HUDEP-2 (cell line): ENCODE data around the gene CHD2.

Experiments
- DNase-seq, 76 experiments: peaks; one replicate each; lab custom pipeline; 2025; ENCODE audit not compliant: unreplicated experiment in 76 of 76; lab: John Stamatoyannopoulos, UW

Gene CHD2

DNA sequence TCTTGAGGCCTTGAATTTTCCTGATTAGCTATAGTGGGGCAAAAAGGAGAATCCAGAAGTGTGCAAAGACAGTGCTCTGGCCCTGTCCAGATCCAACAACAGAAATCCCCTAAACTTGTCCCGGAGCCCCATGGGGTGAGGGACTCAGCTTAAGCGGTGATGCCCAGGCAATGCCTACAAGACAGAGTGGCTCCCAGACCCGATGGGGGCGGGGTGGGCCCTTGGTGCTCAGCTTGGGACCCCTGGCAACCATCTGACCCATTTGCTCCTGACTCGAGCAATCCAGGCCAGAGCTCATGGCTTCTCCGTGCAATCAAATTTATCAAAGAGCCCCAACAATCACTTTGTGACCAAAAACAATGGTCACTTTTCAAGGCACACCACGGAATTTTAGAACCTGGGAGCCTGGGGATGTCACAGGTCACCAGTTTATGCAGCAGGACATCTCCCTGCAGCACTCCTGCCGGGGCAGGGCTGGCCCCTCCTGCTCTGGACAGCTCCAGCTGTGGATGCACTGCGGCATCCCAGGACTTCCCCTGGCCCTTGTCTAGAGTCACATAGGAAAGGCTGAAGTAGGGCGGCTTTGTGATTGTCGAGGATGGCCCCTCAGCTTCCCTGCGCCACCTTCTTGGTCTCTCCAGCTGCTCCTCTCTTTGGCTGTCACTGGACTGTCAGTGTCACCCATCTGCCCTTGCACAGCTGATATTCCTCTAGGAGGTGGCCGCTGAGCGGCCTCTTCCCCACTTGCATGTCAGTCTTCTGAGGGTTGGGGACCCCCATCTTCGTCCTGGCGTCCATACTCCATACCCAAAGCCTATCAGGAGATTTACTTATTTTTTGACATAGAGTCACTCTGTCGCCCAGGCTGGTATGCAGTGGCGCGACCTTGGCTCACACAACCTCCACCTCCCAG, 160.5 kb downstream of the CHD2 start:
- no peak for DNase-seq

GRCh38 chr15:93062628-93063261, 162.6 kb downstream of the CHD2 start:
- peak in 1 of 76 experiments; percentile 1 for DNase-seq

GRCh38 chr15:93063262-93063671, 163.1 kb downstream of the CHD2 start:
- DNase-seq = no peak

DNA sequence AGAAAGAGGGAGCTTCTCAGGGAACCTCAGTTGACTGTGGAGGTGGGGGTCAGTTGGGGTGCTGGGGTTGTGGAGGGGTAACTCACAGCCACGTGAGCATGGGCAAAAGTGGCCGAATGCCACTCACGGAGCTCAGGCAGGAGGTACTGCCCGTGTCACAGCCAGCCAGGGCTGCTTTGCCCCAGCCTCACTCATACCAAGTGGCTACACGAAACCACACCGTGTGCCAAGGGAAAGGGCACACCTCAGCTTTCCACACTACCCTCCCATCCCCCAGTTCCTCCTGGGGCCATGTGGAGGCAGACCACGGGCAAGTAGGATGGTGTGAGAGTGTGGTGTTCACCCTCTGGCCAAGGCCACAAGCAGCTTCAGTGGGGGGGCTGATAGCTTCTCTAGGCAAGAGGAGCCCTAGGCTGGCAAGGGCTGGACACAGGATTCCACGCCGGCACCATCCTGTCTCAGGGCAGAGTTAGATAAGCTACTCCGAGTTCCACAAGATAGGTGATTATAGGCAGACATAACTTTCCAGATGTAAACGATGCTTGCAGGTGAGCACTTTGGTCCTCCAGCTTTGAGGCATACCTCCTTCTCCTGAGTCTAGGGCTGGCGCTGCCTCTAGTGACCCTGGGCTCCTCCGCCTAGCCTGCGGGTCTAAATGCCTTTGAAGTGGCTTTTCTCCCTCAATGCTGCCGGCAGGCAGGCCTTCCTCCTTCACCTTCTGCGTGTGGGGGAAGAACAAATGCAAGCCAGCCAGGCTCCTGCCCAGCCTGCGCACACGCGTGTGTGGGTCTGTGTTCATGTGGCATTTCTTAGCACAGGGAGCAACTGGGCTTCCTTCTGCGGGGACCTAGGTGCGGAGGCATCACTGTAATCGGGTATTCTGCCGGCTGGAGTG, 163.9 kb downstream of the CHD2 start:
- no peak for DNase-seq

DNA sequence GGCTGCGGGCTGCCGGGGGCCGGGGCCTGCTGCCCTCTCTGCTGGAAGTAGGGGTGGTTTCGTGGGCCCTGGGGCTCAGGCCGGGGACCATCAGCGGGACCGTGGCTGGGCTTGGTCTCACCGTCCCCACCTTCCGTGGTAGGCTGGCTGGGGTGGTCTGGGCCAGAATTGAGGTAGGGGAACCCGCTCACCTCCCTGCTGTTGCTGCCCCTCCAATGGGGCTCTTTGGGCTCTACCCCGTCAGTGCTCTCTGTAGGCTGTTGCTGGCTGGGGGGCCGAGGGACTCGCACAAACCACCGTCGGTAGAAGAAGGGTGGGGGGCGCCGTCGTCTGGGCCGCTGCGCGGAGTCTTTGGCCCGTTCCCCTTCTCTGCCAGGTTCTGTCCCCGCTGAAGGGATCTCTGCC, 165.5 kb downstream of the CHD2 start:
- no peak for DNase-seq

DNA sequence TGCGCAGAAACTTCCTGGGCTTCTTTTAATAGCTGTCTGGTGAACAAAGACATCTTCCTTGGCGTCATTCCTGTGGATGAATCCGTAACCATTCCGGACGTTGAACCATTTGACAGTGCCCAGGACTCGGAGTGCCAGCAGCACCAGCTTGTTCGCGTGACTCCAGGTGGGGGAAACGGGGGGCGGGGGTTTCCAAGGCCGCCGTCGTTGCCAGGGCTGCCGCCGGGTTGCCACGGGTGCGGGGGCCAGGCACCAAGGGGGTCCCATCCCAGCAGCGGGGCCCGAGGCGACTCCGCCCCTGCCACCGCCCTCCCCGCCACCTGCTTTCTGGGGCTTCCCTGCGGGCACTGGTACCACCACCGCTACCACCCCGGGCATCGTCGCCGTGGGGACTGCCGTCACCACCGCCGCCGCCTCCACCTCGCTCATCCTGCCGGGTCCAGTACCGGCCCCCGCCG, 166.1 kb downstream of the CHD2 start:
- DNase-seq = no peak

DNA sequence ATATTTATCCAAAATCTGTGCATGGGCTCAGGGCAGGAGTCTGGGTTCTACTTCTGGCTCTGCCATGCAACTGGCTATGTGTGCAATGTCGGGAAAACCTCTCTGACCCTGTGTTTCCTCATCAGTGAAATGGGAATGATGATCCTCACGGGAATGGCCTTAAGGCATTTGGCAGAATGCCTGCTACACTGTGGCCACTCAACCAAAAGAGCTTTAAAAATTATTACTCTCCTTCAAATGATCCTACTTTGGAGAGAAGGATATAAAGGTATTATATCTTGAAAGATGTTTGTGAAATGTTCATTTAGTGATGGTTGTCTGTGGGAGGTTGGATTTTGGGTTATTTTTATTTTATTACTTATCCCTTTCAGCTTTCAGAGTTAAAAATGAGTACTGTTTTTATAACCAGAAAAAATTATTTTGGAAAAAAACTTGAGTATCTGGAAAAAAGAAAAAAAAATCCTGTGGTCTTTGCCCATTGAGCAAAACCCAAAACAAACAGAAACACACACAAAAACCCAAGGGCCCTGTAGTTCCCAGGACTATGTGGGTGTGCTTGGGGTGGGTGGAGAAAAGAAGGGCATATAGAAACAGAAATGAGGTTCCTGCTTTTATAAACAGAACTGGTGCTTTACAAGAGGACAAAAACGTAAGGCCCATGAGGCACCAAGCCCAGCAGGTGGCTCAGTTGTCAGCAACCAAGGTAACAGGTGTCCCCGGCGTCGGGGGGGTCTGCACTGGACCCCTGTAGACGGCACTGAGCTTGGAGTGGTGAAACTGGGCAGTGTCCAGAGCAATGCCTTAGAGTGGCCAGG, 166.9 kb downstream of the CHD2 start:
- no peak for DNase-seq

DNA sequence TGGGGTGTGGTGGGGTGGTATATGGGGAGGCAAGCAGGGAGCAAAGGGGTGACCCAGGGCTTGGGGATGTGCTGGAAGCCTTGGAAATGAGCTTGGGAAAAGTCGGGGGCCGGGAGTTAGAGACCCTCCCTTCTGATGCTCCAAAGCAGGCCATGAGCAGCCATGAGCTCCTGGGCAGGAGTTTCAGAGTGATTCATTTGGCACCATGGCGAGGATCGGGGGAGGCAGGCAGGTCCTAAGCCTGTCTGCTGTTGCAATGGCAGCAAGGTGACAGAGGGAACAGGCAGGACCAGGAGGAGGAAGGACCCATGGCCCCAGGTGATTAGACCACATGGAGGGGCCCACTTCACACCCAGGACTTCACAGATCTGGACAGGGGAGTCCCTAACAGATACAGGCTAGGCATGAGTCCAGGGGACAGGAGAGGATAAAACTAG, 167.5 kb downstream of the CHD2 start:
- DNase-seq = no peak

DNA sequence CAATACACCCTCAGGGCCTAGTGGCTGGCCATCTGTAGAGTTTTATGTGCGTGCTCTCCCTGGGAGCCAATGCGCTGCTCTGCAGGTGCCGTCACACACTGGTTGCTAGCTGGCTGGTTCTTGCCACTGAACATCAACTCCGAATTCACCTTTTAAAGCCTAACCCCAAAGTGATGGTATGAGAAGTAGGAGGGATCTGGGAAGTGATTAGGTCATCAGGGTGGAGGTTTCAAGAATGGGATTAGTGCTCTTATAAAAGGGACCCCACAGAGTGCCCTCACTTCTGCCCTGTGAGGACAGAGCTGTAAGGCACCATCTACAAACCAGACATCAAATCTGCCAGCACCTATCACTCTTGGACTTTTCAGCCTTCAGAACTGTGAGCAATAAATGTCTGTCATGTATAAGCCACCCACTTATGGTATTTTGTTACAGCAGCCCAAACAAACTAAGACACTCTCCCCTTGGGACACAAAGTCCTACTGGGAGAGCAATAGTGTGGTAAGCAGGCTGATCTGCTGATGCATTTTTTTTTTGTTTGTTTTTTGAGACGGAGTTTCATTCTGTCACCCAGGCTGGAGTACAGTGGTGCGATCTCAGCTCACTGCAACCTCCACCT, 168.6 kb downstream of the CHD2 start:
- DNase-seq = no peak

DNA sequence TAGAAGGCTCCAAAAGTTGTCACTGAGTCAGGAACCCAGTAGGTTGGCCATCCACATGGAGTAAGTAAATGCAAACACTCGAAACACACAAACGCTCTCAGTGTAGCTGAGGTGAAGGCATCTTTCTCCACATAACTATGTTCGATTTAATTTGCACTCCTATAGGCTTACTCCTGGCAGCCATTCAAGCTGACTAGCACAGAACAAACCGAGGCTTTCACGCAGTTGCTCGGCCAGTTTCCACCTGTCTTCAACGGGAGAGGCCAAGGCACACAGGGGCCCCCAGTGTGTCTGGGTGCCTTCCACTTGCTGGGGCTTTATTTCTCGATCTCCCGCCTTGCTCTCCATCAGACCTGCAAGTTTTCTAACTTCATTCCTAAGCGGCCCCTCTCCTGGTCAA, 170.0 kb downstream of the CHD2 start:
- DNase-seq = no peak

- DNase-seq = no peak
Observed at GRCh38 chr15:93070551-93071296, 170.6 kb downstream of the CHD2 start.

GRCh38 chr15:93071469-93071936, 171.4 kb downstream of the CHD2 start:
- no peak for DNase-seq

GRCh38 chr15:93072011-93072410, 171.9 kb downstream of the CHD2 start:
- DNase-seq = no peak

DNA sequence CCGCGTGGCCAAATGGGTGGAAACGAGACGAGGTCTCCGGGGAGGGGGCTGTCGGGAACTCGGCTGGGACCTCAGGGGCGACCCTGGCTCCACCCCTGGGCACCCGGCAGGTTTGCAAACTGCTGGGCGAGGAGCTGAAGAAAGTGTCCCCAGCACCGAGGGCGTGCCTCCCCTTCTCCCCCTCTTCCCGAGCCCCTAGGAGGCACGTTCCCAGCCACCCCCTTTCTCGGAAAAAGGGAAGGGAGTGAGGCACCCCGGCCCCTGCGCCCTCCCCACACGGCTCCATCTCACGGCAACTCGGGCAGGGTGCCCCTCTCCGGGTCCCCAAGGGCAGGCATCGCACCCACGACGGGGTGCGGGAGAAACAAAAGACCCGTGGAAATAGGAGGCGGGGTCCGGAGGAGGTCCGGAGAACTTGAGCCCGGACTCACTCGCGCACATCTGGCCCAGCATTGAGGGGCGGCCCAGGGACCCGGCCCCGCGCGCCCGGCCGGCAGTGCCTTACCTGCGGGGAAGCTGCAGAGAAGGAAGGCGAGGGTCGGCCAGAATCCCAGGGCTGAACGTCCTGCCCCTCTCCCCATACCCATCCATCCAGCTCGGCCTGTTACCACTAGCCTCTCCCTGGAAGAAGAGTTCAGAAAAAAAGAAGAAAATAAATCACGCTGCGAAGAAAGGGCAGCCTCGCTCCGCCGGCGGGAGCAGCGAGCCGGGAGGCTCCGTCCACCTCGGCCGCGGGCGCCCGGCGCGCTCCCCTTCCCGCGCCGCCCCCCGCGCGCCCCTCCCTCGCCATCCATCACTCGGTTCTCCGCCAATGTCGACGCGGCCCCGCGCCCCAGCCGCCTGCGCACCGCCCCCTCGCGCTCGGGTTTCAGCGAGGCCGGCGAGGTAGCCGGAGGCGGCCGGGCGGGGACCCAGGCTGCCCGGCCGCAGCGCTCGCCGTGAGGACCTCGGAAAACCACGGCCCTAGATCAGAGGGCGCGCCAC, 172.6 kb downstream of the CHD2 start:
- DNase-seq = no peak

DNA sequence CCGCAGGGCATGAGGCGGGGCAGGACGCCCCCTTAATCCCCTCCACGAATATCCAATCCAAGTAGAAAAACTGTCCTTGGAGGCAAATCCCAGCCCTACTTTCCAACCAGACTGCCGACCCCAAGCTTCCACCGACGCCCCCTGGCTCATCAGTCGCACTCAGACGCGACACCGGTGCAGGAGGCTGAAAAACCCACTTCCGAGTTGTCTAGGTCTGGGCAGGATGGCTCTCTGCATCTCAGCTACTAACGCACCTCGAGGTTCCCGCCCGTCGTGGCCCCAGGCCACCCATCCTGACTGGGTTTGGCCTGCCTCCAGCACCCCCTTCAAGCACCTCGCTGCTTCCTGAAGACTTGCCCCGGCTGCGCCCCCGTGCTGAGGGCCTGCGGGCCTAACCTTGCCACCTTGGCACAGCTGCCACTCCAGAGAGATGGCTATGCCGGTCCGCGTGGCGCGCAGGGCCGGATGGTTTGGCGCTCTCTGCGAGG, 173.4 kb downstream of the CHD2 start:
- no peak for DNase-seq

- DNase-seq = no peak
Observed at GRCh38 chr15:93074599-93074998, 174.5 kb downstream of the CHD2 start.

DNA sequence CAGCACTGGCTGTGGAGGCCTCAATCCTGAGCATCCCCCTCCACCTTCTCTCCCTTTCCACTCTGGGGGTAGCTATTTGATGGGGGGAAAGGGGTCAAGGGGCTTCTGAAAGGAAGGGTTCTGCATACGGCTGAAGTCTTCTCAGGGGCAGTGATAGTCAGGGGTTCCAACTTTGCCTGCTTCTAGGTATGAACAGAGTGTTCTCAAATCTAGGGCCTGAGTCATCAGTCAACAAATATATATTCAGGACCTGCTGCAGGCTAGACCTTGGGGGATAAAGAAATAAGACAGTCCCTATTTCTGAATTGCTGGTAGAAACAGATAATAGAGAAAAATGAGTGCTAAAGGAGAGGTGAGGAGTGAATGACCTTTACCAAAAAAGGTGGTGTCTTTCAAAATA, 176.1 kb downstream of the CHD2 start:
- no peak for DNase-seq

DNA sequence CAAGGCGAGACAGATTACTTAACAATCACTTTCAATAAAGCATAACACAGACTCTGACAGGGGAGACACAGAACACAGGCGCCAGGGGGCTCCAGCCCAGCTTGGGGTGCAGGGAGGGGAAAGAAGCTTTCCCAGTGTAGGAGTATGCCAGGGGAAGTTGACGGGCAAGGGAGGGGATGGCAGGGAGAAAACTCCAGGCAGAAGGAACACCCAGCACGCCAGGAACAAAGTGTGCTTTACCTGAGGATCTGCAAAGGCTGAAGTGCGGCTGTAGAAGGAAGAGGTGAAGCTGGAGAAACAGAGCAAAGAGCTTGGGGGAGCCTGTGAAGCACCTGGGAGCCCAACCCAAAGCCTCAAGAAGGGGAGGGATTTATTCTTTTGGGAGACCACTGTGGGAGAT, 176.8 kb downstream of the CHD2 start:
- DNase-seq = no peak
